GM11168 (cell line): ENCODE measurements around the gene CEP170B.
"Not testable (repeated sequence)": the region's sequence is repeated elsewhere in the genome, so short reads cannot be mapped to it uniquely, and the experiment has no call there.

Experiments used
- in situ Hi-C: fragments of 300-500 bp; cut with MboI; formaldehyde crosslinking; loops from one replicate; pipeline ENCODE4 v1.12.0; 2022; ENCODE audit warnings: low sequenced_read_pairs; ENCODE audit not compliant: unreplicated experiment

CEP170B gene

DNA sequence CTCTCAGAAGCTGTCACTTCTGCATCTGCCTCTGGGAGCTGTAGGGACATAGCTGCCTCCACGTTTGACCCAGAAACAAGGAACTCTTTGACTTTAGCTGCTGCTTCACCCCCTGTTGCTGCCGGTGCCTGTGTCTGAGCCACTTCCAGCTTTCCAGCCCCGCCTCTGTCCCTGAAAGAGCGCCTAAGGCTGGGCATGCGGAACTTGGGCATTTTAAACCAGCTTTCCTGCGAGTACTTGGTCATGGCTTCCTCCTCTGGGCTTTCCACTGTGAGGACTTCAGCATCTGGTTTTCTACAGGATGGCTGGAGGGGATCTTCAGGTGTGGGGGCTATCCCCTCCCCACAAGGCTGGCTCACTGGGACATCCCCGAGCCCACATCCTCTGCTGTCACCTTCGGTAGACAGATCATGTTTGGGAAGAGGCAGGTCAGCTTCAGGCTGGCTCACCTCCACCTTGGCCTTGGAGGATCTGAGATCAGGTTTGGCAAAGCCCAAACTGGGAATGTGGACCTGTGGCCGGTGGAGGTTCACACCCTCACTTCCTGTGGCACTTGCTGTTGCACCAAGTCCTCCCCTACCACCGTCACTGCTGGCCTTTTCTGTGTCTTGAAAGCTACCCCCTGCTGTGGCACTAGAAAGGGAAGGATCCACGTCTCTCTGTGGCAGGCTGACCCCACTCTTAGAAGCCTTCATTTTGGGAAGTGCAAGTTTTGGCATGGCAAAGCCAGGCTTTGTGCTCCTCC lies 74.8 kb downstream of the CEP170B start:
- in situ Hi-C loops: no loop called here

DNA sequence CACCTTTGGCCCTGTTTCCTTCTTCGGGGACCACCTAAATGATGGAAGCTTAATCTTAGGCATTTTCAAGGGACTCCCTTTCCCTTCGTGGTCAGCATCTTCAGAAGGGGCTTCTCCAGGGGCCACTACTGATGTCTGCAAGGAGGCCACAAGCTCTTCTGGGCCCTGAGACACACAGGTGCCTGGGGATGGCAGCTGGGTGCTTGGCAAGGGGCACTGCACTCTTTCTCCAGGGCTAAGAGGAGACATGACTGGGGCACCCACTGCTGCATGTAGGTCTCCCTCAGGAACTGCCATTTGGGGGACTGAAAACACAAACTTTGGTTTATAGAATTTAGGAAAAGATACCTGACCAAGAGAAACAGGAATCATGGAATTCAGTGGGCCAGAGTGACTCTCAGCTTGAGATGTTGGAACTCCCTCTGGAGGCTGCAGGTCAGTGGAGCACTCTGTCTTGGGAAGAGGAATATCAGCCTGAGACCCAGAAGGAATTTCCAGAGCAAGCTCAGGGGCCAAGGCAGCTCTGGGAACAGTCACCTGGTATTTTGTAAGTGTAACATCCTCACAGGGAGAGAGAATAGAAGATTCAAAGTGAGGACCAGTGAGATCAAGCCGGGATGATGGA lies 75.6 kb downstream of the CEP170B start:
- in situ Hi-C loops: no loop called here

DNA sequence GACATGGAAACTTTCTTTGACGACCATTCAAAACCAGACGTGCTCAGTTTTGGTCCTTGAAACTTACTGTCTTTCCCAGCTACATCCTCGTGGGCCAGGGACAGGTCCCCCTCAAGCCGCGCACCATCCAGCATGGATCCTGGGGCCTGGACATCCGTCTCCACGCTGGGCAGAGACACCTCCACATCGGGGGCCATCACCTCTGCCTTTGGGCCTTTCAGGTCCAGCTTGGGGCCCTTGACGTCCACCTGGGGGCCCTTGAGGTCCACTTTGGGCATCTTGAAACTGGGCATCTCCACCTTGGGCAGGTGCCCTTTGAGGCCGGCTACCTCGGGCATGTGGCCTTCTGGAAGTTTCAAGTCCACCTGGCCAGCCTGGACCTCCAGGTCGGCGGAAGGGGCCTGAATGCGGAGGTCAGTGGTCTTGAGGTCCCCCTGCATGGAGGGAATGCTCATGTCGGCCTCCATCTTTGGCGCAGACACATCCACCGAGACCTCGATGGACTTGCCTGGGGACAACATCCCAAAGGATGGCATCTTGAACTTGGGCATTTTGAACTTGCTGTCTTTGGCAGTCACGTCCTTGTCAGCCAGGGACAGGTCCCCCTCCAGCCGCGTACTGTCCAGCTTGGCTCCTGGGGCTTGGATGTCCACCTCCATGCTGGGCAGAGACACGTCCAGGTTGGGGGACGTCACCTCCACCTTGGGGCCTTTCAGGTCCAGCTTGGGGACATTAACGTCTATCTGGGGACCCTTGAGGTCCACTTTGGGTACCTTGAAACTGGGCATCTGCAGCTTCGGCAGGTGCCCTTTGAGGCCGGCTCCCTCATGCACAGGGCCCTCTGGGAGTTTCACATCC lies 76.7 kb downstream of the CEP170B start:
- in situ Hi-C loops: no loop called here

DNA sequence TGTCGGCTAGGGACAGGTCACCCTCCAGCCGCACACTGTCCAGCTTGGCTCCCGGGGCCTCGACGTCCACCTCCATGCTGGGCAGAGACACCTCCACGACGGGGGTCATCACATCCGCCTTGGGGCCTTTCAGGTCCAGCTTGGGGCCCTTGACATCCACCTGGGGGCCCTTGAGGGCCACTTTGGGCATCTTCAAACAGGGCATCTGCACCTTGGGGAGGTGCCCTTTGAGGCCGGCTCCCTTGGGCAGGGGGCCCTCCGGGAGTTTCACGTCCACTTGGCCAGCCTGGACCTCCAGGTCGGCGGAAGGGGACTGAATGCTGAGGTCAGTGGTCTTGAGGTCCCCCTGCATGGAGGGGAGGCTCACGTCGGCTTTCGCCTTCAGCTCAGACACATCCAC lies 77.5 kb downstream of the CEP170B start:
- in situ Hi-C loops: no loop called here

DNA sequence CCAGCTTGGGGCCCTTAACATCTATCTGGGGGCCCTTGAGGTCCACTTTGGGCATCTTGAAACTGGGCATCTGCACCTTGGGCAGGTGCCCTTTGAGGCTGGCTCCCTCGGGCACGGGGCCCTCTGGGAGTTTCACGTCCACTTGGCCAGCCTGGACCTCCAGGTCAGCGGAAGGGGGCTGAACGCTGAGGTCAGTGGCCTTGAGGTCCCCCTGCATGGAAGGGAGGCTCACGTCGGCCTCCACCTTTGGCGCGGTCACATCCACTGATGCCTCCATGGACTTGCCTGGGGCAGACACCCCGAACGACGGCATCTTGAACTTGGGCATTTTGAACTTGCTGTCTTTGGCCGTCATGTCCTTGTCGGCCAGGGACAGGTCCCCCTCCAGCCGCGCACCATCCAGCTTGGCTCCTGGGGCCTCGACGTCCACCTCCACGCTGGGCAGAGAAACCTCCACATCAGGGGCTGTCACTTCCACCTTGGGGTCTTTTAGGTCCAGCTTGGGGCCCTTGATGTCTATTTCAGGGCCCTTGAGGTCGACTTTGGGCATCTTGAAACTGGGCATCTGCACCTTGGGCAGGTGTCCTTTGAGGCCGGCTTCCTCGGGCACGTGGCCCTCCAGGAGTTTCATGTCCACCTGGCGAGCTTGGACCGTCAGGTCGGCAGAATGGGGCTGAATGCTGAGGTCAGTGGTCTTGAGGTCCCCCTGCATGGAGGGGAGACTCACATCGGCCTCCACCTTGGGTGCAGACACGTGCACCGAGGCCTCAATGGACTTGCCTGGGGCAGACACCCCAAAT lies 78.3 kb downstream of the CEP170B start:
- in situ Hi-C loops: not testable (repeated sequence)

DNA sequence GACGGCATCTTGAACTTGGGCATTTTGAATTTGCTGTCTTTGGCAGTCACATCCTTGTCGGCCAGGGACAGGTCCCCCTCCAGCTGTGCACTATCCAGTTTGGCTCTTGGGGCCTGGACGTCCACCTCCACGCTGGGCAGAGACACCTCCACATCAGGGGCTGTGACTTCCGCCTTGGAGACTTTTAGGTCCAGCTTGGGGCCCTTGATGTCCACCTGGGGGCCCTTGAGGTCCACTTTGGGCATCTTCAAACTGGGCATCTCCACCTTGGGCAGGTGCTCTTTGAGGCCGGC lies 78.9 kb downstream of the CEP170B start:
- in situ Hi-C loops: not testable (repeated sequence)

DNA sequence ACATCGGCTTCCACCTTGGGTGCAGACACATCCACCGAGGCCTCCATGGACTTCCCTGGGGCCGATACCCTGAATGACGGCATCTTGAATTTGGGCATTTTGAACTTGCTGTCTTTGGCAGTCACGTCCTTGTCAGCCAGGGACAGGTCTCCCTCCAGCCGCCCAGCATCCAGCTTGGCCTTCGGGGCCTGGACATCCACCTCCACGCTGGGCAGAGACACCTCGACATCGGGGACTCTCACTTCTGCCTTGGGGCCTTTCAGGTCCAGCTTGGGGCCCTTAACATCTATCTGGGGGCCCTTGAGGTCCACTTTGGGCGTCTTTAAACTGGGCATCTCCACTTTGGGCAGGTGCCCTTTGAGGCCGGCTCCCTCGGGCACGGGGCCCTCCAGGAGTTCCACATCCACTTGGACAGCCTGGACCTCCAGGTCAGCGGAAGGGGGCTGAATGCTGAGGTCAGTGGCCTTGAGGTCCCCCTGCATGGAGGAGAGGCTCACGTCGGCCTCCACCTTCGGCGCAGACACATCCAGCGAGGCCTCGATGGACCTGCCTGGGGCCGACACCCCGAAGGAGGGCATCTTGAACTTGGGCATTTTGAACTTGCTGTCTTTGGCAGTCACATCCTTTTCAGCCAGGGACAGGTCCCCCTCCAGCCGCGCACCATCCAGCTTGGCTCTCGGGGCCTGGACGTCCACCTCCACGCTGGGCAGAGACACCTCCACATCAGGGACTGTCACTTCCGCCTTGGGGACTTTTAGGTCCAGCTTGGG lies 79.6 kb downstream of the CEP170B start:
- in situ Hi-C loops: not testable (repeated sequence)

DNA sequence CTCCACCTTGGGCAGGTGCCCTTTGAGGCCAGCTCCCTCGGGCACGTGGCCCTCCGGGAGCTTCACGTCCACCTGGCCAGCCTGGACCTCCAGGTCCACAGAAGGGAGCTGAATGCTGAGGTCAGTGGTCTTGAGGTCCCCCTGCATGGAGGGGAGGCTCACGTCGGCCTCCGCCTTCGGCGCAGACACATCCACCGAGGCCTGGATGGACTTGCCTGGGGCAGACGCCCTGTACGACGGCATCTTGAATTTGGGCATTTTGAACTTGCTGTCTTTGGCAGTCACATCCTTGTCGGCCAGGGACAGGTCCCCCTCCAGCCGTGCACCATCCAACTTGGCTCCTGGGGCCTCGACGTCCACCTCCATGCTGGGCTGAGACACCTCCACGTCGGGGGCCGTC lies 80.2 kb downstream of the CEP170B start:
- in situ Hi-C loops: not testable (repeated sequence)
